ENCODE measurements around the gene CXCL16. TPM values are rescaled to one million over a fixed set of nuclear protein-coding genes. Genes with fewer than 3 reads are reported as not detected.

CXCL16 gene
- total RNA-seq, 2 donors from 2014 or later = 27.9 to 36.0 TPM

- Histone ChIP-seq H3K27me3 (replicated peaks; ENCODE audit: insufficient read depth) (no peaks in the 10 kb centered on the region), H3K9me3 (no peaks in the 10 kb centered on the region), H3K4me1 (replicated peaks) (no peaks in the 10 kb centered on the region), H3K4me3 (no peak overlapping the region), H3K36me3 (no peaks in the 10 kb centered on the region), H3K27ac (no peak overlapping the region)
- intact Hi-C loops (cut with DNase I) = no loop called here
- TF ChIP-seq CTCF (IDR thresholded peaks at IDR 0.05) (no peak), POLR2A (IDR thresholded peaks at IDR 0.05) (no peak), POLR2AphosphoS5 (IDR thresholded peaks at IDR 0.05) (no peak)
- DNase-seq (ENCODE audit: low spot score) = no peak
- WGBS = 10% methylated on average over 38 of the region's 51 CpGs
Observed at GRCh38 chr17:4744999-4745969, 5.6 kb upstream of the CXCL16 start.

- no peaks in the 10 kb centered on the region for H3K36me3 ChIP-seq
- DNase-seq (ENCODE audit: low spot score) = no peak
- intact Hi-C loops (cut with DNase I) = no loop called here
- no peaks in the 10 kb centered on the region for H3K27me3 ChIP-seq (replicated peaks; ENCODE audit: insufficient read depth)
- no peak overlapping the region for H3K27ac ChIP-seq
- H3K9me3 ChIP-seq = no peaks in the 10 kb centered on the region
- no peak overlapping the region for H3K4me3 ChIP-seq
- TF ChIP-seq POLR2A (IDR thresholded peaks at IDR 0.05) (no peak), CTCF (IDR thresholded peaks at IDR 0.05) (no peak), POLR2AphosphoS5 (IDR thresholded peaks at IDR 0.05) (no peak)
- no peaks in the 10 kb centered on the region for H3K4me1 ChIP-seq (replicated peaks)
- 88% methylated on average over 9 of the region's 9 CpGs for WGBS
Observed at GRCh38 chr17:4743898-4744297, 4.2 kb upstream of the CXCL16 start.

GRCh38 chr17:4743216-4743615 is 3.5 kb upstream of the CXCL16 start:
- intact Hi-C loops (cut with DNase I) = no loop called here
- H3K36me3 ChIP-seq = no peaks in the 10 kb centered on the region
- DNase-seq (ENCODE audit: low spot score) = no peak
- 95% methylated on average over 8 of the region's 8 CpGs for WGBS
- no peaks in the 10 kb centered on the region for H3K4me1 ChIP-seq (replicated peaks)
- no peaks in the 10 kb centered on the region for H3K9me3 ChIP-seq
- no peaks in the 10 kb centered on the region for H3K27me3 ChIP-seq (replicated peaks; ENCODE audit: insufficient read depth)
- H3K27ac ChIP-seq = no peak overlapping the region
- TF ChIP-seq POLR2A (IDR thresholded peaks at IDR 0.05) (no peak), CTCF (IDR thresholded peaks at IDR 0.05) (no peak), POLR2AphosphoS5 (IDR thresholded peaks at IDR 0.05) (no peak)
- H3K4me3 ChIP-seq = no peak overlapping the region

DNA sequence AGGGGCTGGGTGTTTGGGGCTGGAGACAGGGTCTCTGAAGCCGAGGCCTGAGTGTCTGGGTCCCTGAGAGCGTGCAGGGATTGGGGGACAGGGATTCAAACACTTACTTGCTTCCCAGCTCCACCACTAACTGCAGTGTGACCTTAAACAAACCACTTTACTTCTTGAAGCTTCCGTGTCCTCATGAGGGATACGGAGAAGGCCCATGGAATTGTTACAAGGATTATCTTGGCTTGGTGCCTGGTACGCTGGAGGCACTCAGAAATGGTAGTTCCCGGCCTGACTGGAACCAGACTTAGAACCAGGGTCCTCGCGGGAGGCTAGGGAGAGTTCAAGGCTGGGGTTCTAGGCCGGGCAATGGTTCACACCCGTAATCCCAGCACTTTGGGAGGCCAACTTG is 2.9 kb upstream of the CXCL16 start:
- intact Hi-C loops (cut with DNase I) = no loop called here
- no peaks in the 10 kb centered on the region for H3K36me3 ChIP-seq
- peak overlapping the region in 1 of 2 donors; percentile 50 for H3K27ac ChIP-seq
- H3K4me3 ChIP-seq = no peak overlapping the region
- TF ChIP-seq POLR2AphosphoS5 (IDR thresholded peaks at IDR 0.05) (peak; percentile 78), POLR2A (IDR thresholded peaks at IDR 0.05) (no peak), CTCF (IDR thresholded peaks at IDR 0.05) (no peak)
- H3K9me3 ChIP-seq = no peaks in the 10 kb centered on the region
- 52% methylated on average over 9 of the region's 10 CpGs for WGBS
- peak; percentile 67 for DNase-seq (ENCODE audit: low spot score)
- H3K4me1 ChIP-seq (replicated peaks) = no peaks in the 10 kb centered on the region
- no peaks in the 10 kb centered on the region for H3K27me3 ChIP-seq (replicated peaks; ENCODE audit: insufficient read depth)

DNA sequence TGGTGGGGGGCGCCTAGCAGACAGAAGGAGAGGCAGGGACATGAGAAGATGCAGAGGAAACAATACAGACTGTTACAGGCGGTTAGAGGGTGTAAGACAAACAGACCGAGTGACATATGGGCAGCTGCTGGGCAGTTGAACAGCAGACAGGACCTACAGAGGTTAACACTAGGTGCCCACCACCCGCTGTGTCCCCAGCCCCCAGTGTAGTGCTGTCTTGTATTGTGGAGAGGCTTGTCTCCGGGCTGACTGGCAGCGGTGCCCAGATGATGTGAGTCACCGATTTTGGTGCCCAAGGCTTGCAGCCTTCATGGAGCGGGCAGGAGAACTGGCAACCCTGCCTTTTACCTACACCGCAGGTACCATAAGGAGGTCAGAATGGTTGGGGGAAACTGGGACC is 2.4 kb upstream of the CXCL16 start:
- H3K27ac ChIP-seq = peak overlapping the region in 1 of 2 donors; percentile 50
- DNase-seq (ENCODE audit: low spot score) = no peak
- intact Hi-C loops (cut with DNase I) = no loop called here
- H3K36me3 ChIP-seq = no peaks in the 10 kb centered on the region
- no peaks in the 10 kb centered on the region for H3K4me1 ChIP-seq (replicated peaks)
- no peak for TF ChIP-seq POLR2A (IDR thresholded peaks at IDR 0.05)
- TF ChIP-seq CTCF (IDR thresholded peaks at IDR 0.05) = no peak
- TF ChIP-seq POLR2AphosphoS5 (IDR thresholded peaks at IDR 0.05) = no peak
- H3K4me3 ChIP-seq = no peak overlapping the region
- H3K9me3 ChIP-seq = no peaks in the 10 kb centered on the region
- H3K27me3 ChIP-seq (replicated peaks; ENCODE audit: insufficient read depth) = no peaks in the 10 kb centered on the region
- 86% methylated on average over 9 of the region's 9 CpGs for WGBS

Measured in prostate gland (tissue), 2 donors.